Measurements from ENCODE around the gene TYSND1.

GRCh38 chr10:70142555-70142954 lies 3.9 kb downstream of the TYSND1 start:
- TF ChIP-seq POLR2A (IDR thresholded peaks at IDR 0.05; ENCODE audit: insufficient read depth in 1 of 2, low read depth in 2 of 2, low read length in 2 of 2) (no peak), TAF1 (CRISPR knock-in tag; IDR thresholded peaks at IDR 0.05) (no peak), NFE2 (CRISPR knock-in tag; IDR thresholded peaks at IDR 0.05) (no peak), ZNF30 (CRISPR knock-in tag; IDR thresholded peaks at IDR 0.05) (no peak), FOXK2 (IDR thresholded peaks at IDR 0.05) (no peak), ZFP36 (IDR thresholded peaks at IDR 0.05; ENCODE audit: borderline replicate concordance, low read depth, low read length, partially characterized antibody) (no peak)
- TF ChIP-seq, protein P1, sequence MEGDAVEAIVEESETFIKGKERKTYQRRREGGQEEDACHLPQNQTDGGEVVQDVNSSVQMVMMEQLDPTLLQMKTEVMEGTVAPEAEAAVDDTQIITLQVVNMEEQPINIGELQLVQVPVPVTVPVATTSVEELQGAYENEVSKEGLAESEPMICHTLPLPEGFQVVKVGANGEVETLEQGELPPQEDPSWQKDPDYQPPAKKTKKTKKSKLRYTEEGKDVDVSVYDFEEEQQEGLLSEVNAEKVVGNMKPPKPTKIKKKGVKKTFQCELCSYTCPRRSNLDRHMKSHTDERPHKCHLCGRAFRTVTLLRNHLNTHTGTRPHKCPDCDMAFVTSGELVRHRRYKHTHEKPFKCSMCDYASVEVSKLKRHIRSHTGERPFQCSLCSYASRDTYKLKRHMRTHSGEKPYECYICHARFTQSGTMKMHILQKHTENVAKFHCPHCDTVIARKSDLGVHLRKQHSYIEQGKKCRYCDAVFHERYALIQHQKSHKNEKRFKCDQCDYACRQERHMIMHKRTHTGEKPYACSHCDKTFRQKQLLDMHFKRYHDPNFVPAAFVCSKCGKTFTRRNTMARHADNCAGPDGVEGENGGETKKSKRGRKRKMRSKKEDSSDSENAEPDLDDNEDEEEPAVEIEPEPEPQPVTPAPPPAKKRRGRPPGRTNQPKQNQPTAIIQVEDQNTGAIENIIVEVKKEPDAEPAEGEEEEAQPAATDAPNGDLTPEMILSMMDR (CRISPR knock-in tag; IDR thresholded peaks at IDR 0.05) = no peak

All from HepG2 (cell line).